GM21786 (cell line): ENCODE data around the gene NFIC.
"Not testable (repeated sequence)": the region's sequence is repeated elsewhere in the genome, so short reads cannot be mapped to it uniquely, and the experiment has no call there.

Experiments
- ATAC-seq: cut with Tn5 transposase; IDR thresholded peaks from one replicate; pipeline ENCODE4 v1.9.1; 2021; ENCODE audit not compliant: unreplicated experiment

Gene NFIC

GRCh38 chr19:3448616-3449334 is 82.4 kb downstream of the NFIC start:
- no peak for ATAC-seq

GRCh38 chr19:3450796-3451411 is 84.5 kb downstream of the NFIC start:
- no peak for ATAC-seq

GRCh38 chr19:3451451-3451866 is 85.1 kb downstream of the NFIC start:
- ATAC-seq, result no peak

- no peak for ATAC-seq
Observed at GRCh38 chr19:3452171-3452941, 86.0 kb downstream of the NFIC start.

GRCh38 chr19:3452942-3453214 is 86.5 kb downstream of the NFIC start:
- not testable (repeated sequence) for ATAC-seq

GRCh38 chr19:3453840-3454239 is 87.5 kb downstream of the NFIC start:
- no peak for ATAC-seq

- no peak for ATAC-seq
Observed at GRCh38 chr19:3454656-3455392, 88.4 kb downstream of the NFIC start.

- ATAC-seq, result no peak
Observed at GRCh38 chr19:3455393-3455955, 89.1 kb downstream of the NFIC start.

GRCh38 chr19:3455960-3456601 is 89.7 kb downstream of the NFIC start:
- ATAC-seq, result no peak

GRCh38 chr19:3456925-3457527 is 90.6 kb downstream of the NFIC start:
- no peak for ATAC-seq

- ATAC-seq, result no peak
Observed at GRCh38 chr19:3457528-3458228, 91.3 kb downstream of the NFIC start.

GRCh38 chr19:3458229-3459088 is 92.1 kb downstream of the NFIC start:
- no peak for ATAC-seq

- ATAC-seq, result no peak
Observed at GRCh38 chr19:3459089-3459881, 92.9 kb downstream of the NFIC start.

GRCh38 chr19:3459965-3460582 is 93.7 kb downstream of the NFIC start:
- ATAC-seq, result no peak

GRCh38 chr19:3462991-3463713 is 96.8 kb downstream of the NFIC start:
- ATAC-seq, result no peak

- no peak for ATAC-seq
Observed at GRCh38 chr19:3463714-3464586, 97.6 kb downstream of the NFIC start.
